Measurements from ENCODE around the gene MIPOL1.

Gene MIPOL1

GRCh38 chr14:37469650-37470049 is 271.9 kb downstream of the MIPOL1 start:
- DNase-seq, result no peak

- DNase-seq, result no peak
These were observed 272.5 kb downstream of the MIPOL1 start for GRCh38 chr14:37470251-37470650.

- DNase-seq, result no peak
These were observed 275.2 kb downstream of the MIPOL1 start for GRCh38 chr14:37472906-37473305.

- no peak for DNase-seq
These were observed 276.5 kb downstream of the MIPOL1 start for GRCh38 chr14:37474191-37474590.

GRCh38 chr14:37480446-37481290 is 282.9 kb downstream of the MIPOL1 start:
- DNase-seq, result no peak

- DNase-seq, result no peak
These were observed 284.7 kb downstream of the MIPOL1 start for GRCh38 chr14:37482428-37482827.

- DNase-seq, result no peak
These were observed 285.9 kb downstream of the MIPOL1 start for GRCh38 chr14:37483672-37484071.

- DNase-seq, result no peak
These were observed 292.9 kb downstream of the MIPOL1 start for GRCh38 chr14:37490607-37491006.

- no peak for DNase-seq
These were observed 293.3 kb downstream of the MIPOL1 start for GRCh38 chr14:37491076-37491475.

GRCh38 chr14:37493606-37494005 is 295.9 kb downstream of the MIPOL1 start:
- DNase-seq, result no peak

GRCh38 chr14:37497422-37497821 is 299.7 kb downstream of the MIPOL1 start:
- DNase-seq, result no peak

- DNase-seq, result no peak
These were observed 304.1 kb downstream of the MIPOL1 start for GRCh38 chr14:37501877-37502276.

GRCh38 chr14:37508503-37508902 is 310.8 kb downstream of the MIPOL1 start:
- no peak for DNase-seq

GRCh38 chr14:37512173-37512572 is 314.4 kb downstream of the MIPOL1 start:
- DNase-seq, result no peak

- no peak for DNase-seq
These were observed 318.0 kb downstream of the MIPOL1 start for GRCh38 chr14:37515771-37516170.

- no peak for DNase-seq
These were observed 329.3 kb downstream of the MIPOL1 start for GRCh38 chr14:37526994-37527393.

GRCh38 chr14:37539992-37540391 is 342.3 kb downstream of the MIPOL1 start:
- no peak for DNase-seq

GRCh38 chr14:37544407-37544806 is 346.7 kb downstream of the MIPOL1 start:
- no peak for DNase-seq

- DNase-seq, result no peak
These were observed 347.4 kb downstream of the MIPOL1 start for GRCh38 chr14:37545174-37545573.

- DNase-seq, result no peak
These were observed 349.1 kb downstream of the MIPOL1 start for GRCh38 chr14:37546621-37547447.

GRCh38 chr14:37550511-37550910 is 352.8 kb downstream of the MIPOL1 start:
- DNase-seq, result no peak

GRCh38 chr14:37551119-37551518 is 353.4 kb downstream of the MIPOL1 start:
- no peak for DNase-seq

- no peak for DNase-seq
These were observed 356.3 kb downstream of the MIPOL1 start for GRCh38 chr14:37553935-37554550.

Measured in activated gamma-delta T cell (primary cell).